HepG2 (cell line): ENCODE results near the gene CRIP1. TPM values are rescaled to one million over a fixed set of nuclear protein-coding genes. Genes with fewer than 3 reads are reported as not detected.

Source experiments
- ATF4 ChIP-seq, 2 experiments: fragments of 450-650 bp in 1 of 2; sonication (generic) in 1 of 2; formaldehyde crosslinking; IDR thresholded peaks; 2 replicates each; pipeline versions ENCODE4 v1.5.0 to v1.8.0; 2020 to 2022; ENCODE audit warnings: mild to moderate bottlenecking in 1 of 2, missing genetic modification reagents in 1 of 2
- CREB1 ChIP-seq, 2 experiments: fragments of 450-650 bp in 1 of 2; IDR thresholded peaks; 2 replicates each; pipeline ENCODE4 v1.6.1; 2016 to 2017; ENCODE audit warnings: control low read depth in 1 of 2, mild to moderate bottlenecking in 1 of 2, missing compliant biosample characterization in 1 of 2, missing genetic modification characterization in 1 of 2
- DPF2 ChIP-seq: sonication (generic); formaldehyde crosslinking; IDR thresholded peaks from 2 replicates; pipeline ENCODE4 v1.4.0; 2020; ENCODE audit warnings: mild to moderate bottlenecking, low read depth, missing genetic modification reagents, borderline replicate concordance
- HMG20B ChIP-seq: conservative IDR thresholded peaks from 2 replicates; pipeline ENCODE4 v1.6.1; 2016; ENCODE audit warnings: missing genetic modification reagents, missing compliant biosample characterization
- MIXL1 ChIP-seq: IDR thresholded peaks from 2 replicates; pipeline ENCODE4 v1.6.1; 2016
- NFE2L2 ChIP-seq: fragments of 150-350 bp; IDR thresholded peaks from 2 replicates; pipeline ENCODE4 v1.6.1; 2014; ENCODE audit warnings: low read length
- NR2F2 ChIP-seq: IDR thresholded peaks from 2 replicates; pipeline ENCODE4 v1.6.1; 2012; ENCODE audit warnings: low read depth, inconsistent platforms, borderline replicate concordance
- PATZ1 ChIP-seq: sonication (generic); formaldehyde crosslinking; IDR thresholded peaks from 2 replicates; pipeline ENCODE4 v1.4.0; 2020; ENCODE audit warnings: missing genetic modification reagents
- SIX4 ChIP-seq: sonication (generic); formaldehyde crosslinking; IDR thresholded peaks from 2 replicates; pipeline ENCODE4 v1.4.0; 2020; ENCODE audit warnings: missing genetic modification reagents
- TRIM22 ChIP-seq: fragments of 450-650 bp; IDR thresholded peaks from 2 replicates; pipeline ENCODE4 v1.6.1; 2017
- ZBTB42 ChIP-seq: sonication (generic); formaldehyde crosslinking; IDR thresholded peaks from 2 replicates; pipeline ENCODE4 v1.5.0; 2020; ENCODE audit warnings: mild to moderate bottlenecking, missing genetic modification reagents
- ZMAT5 ChIP-seq: sonication (generic); formaldehyde crosslinking; IDR thresholded peaks from 2 replicates; pipeline ENCODE4 v1.5.0; 2020; ENCODE audit warnings: mild to moderate bottlenecking, low read depth, missing genetic modification reagents, borderline replicate concordance
- ZNF547 ChIP-seq: sonication (generic); formaldehyde crosslinking; IDR thresholded peaks from 2 replicates; pipeline ENCODE4 v1.5.1; 2020; ENCODE audit warnings: mild to moderate bottlenecking, missing genetic modification reagents
- ZNF605 ChIP-seq: sonication (generic); formaldehyde crosslinking; IDR thresholded peaks from 2 replicates; pipeline ENCODE4 v1.8.0; 2022; ENCODE audit warnings: mild to moderate bottlenecking, missing genetic modification reagents
- ZNF781 ChIP-seq: sonication (generic); formaldehyde crosslinking; IDR thresholded peaks from 2 replicates; pipeline ENCODE4 v1.5.1; 2020; ENCODE audit warnings: borderline replicate concordance, mild to moderate bottlenecking, missing genetic modification reagents; ENCODE audit errors: not compliant biosample characterization
- polyA plus RNA-seq, 8 experiments: library from polyadenylated mRNA; depleted of rRNA in 3 of 8; stranded (reverse) in 7 of 8; unstranded in 1 of 8; fragments of >200 nt; fragmentation: Illumina TruSeq in 4 of 8; extraction: Trizol in 4 of 8; gene quantifications; 2 replicates each; pipeline versions ENCODE4 v1.2.1 to v1.2.3, GENCODE V29; 2011 to 2016; ENCODE audit warnings: low read depth in 4 of 8, missing spikeins in 1 of 8, mixed read lengths in 1 of 8; ENCODE audit not compliant: insufficient read depth in 1 of 8
- total RNA-seq, 5 experiments: library from RNA; depleted of rRNA; stranded (reverse); fragments of >200 nt; fragmentation: Illumina TruSeq; extraction: Trizol; gene quantifications; 2 replicates each; pipeline ENCODE4 v1.2.3, GENCODE V29; 2016; ENCODE audit warnings: low read depth in 1 of 5
- TF ChIP-seq, protein P1 (sequence below): sonication (generic); formaldehyde crosslinking; IDR thresholded peaks from 2 replicates; pipeline ENCODE4 v1.4.0; 2020; ENCODE audit warnings: missing genetic modification reagents
- TF ChIP-seq, protein P2 (sequence below): sonication (generic); formaldehyde crosslinking; IDR thresholded peaks from 2 replicates; pipeline ENCODE4 v1.8.0; 2023; ENCODE audit warnings: mild to moderate bottlenecking, missing genetic modification reagents
- TF ChIP-seq, protein P3 (sequence below): sonication (generic); formaldehyde crosslinking; IDR thresholded peaks from 2 replicates; pipeline ENCODE4 v1.9.0; 2021; ENCODE audit warnings: missing genetic modification reagents, borderline replicate concordance

The CRIP1 gene
- total and polyA plus RNA-seq, 2 of the 13 experiments (the other 11 are each of a cell fraction or from before 2014, with no cell fraction given), result 53.9 to 59.5 TPM

DNA sequence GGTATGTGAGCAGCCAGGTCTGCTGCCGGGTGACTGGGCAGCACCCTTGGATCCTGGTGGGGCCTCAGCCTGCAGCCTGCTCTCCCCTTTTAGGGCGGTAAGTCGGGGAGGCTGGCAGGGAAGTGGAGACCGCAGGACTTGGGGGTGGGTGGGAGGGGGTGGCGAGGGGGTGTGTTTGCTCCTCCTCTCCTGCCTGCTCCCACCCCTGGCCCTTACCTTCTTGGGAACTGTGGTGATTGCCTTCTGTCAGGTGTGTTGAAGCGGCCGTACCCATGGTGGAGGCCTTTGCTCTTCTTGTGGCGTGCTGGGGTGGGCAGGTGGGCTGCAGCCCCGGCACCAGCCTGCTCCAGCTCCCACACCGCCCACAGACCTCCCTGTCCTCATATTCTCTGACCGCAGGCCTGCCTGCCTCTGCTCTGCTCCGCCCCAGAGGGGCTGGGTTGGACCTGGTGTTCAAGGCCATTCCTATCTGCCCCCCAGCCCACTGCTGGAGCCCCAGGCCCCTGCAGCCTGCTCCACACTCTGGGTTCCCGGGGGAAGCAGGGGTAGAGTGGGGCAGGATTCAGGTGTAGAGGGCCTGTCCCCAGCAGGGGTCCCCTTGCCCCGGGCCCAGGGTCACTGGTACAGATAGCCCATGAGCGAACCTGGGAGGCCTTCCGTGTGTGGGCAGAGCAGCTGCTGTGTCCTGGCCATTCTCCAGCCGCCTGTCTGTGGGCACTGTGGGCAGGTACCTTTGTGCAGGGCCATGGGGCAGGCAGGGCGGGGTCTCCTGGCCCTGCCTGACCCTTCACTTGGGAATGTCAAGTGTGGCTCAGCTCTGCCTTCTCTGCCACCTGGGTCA lies 9.5 kb downstream of the CRIP1 start (continued):
- TF ChIP-seq, protein P1, sequence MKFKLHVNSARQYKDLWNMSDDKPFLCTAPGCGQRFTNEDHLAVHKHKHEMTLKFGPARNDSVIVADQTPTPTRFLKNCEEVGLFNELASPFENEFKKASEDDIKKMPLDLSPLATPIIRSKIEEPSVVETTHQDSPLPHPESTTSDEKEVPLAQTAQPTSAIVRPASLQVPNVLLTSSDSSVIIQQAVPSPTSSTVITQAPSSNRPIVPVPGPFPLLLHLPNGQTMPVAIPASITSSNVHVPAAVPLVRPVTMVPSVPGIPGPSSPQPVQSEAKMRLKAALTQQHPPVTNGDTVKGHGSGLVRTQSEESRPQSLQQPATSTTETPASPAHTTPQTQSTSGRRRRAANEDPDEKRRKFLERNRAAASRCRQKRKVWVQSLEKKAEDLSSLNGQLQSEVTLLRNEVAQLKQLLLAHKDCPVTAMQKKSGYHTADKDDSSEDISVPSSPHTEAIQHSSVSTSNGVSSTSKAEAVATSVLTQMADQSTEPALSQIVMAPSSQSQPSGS (CRISPR knock-in tag), result peak; percentile 73
- TF ChIP-seq ZMAT5 (CRISPR knock-in tag), result no peak
- no peak for TF ChIP-seq ZBTB42 (CRISPR knock-in tag)
- 0 out of 2 replicates have a peak, but pooled peaks have one; percentile 30 for TF ChIP-seq SIX4 (CRISPR knock-in tag)
- 0 out of 2 replicates have a peak, but pooled peaks have one; percentile 43 for TF ChIP-seq ZNF547
- TF ChIP-seq NR2F2, result peak; percentile 54; the same call in 1 of the 2 replicates
- TF ChIP-seq TRIM22, result no peak
- TF ChIP-seq, protein P2, sequence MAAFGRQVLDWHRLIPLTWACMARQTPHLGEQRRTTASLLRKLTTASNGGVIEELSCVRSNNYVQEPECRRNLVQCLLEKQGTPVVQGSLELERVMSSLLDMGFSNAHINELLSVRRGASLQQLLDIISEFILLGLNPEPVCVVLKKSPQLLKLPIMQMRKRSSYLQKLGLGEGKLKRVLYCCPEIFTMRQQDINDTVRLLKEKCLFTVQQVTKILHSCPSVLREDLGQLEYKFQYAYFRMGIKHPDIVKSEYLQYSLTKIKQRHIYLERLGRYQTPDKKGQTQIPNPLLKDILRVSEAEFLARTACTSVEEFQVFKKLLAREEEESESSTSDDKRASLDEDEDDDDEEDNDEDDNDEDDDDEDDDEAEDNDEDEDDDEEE (CRISPR knock-in tag), result peak; percentile 66; the same call in 1 of the 2 replicates
- peak; percentile 80 for TF ChIP-seq ZNF605 (CRISPR knock-in tag)
- TF ChIP-seq CREB1 (IDR thresholded peaks at IDR 0.05), result no peak
- no peak for TF ChIP-seq CREB1 (CRISPR knock-in tag; IDR thresholded peaks at IDR 0.05)
- no peak for TF ChIP-seq NFE2L2
- no peak; the same call in 1 of the 2 replicates for TF ChIP-seq DPF2 (CRISPR knock-in tag)
- TF ChIP-seq PATZ1 (CRISPR knock-in tag), result peak; percentile 100
- TF ChIP-seq MIXL1 (CRISPR knock-in tag), result peak; percentile 48; the same call in 1 of the 2 replicates
- TF ChIP-seq ATF4 (CRISPR knock-in tag; IDR thresholded peaks at IDR 0.05), result no peak
- TF ChIP-seq ZNF781 (CRISPR knock-in tag), result no peak
- TF ChIP-seq HMG20B (CRISPR knock-in tag), result peak; percentile 51
- TF ChIP-seq, protein P3, sequence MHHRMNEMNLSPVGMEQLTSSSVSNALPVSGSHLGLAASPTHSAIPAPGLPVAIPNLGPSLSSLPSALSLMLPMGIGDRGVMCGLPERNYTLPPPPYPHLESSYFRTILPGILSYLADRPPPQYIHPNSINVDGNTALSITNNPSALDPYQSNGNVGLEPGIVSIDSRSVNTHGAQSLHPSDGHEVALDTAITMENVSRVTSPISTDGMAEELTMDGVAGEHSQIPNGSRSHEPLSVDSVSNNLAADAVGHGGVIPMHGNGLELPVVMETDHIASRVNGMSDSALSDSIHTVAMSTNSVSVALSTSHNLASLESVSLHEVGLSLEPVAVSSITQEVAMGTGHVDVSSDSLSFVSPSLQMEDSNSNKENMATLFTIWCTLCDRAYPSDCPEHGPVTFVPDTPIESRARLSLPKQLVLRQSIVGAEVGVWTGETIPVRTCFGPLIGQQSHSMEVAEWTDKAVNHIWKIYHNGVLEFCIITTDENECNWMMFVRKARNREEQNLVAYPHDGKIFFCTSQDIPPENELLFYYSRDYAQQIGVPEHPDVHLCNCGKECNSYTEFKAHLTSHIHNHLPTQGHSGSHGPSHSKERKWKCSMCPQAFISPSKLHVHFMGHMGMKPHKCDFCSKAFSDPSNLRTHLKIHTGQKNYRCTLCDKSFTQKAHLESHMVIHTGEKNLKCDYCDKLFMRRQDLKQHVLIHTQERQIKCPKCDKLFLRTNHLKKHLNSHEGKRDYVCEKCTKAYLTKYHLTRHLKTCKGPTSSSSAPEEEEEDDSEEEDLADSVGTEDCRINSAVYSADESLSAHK (CRISPR knock-in tag), result no peak
